H9 (cell line): ENCODE measurements around the gene TTC33. TPM values are rescaled to one million over a fixed set of nuclear protein-coding genes. Genes with fewer than 3 reads are reported as not detected.

Experiments
- DNase-seq: peaks from one replicate; pipeline ENCODE4 v3.0.0-alpha.2; 2017
- H2AFZ ChIP-seq: one replicate; pipeline ENCODE4 v1.6.1; 2013; ENCODE audit warnings: mild to moderate bottlenecking, low read length, control low read depth, moderate library complexity
- H2AK5ac ChIP-seq: 2 replicates; pipeline ENCODE4 v1.6.1; 2013; ENCODE audit warnings: low read length, control low read depth, mixed read lengths; ENCODE audit not compliant: insufficient read length
- H2BK120ac ChIP-seq: one replicate; pipeline ENCODE4 v1.6.1; 2013; ENCODE audit warnings: low read depth, mild to moderate bottlenecking, low read length, control low read depth, inconsistent platforms; ENCODE audit not compliant: poor library complexity, severe bottlenecking
- H2BK12ac ChIP-seq: 2 replicates; pipeline ENCODE4 v1.6.1; 2013; ENCODE audit warnings: low read length, control low read depth, mixed read lengths, low read depth; ENCODE audit not compliant: insufficient read length
- H2BK15ac ChIP-seq: 2 replicates; pipeline ENCODE4 v1.6.1; 2013; ENCODE audit warnings: low read depth, low read length, control low read depth
- H2BK20ac ChIP-seq: one replicate; pipeline ENCODE4 v1.6.1; 2013; ENCODE audit warnings: low read depth, mild to moderate bottlenecking, low read length, control low read depth, inconsistent platforms; ENCODE audit not compliant: poor library complexity, severe bottlenecking
- H2BK5ac ChIP-seq: 2 replicates; pipeline ENCODE4 v1.6.1; 2013; ENCODE audit warnings: low read length, control low read depth, mixed read lengths; ENCODE audit not compliant: insufficient read length
- H3K14ac ChIP-seq: 2 replicates; pipeline ENCODE4 v1.6.1; 2013; ENCODE audit warnings: low read length, control low read depth; ENCODE audit not compliant: insufficient read depth
- H3K18ac ChIP-seq: 2 replicates; pipeline ENCODE4 v1.6.1; 2013; ENCODE audit warnings: low read depth, mild to moderate bottlenecking, mixed read lengths, low read length, control low read depth; ENCODE audit not compliant: insufficient read length
- H3K23ac ChIP-seq: 2 replicates; pipeline ENCODE4 v1.6.1; 2013; ENCODE audit warnings: low read length, control low read depth, mixed read lengths, low read depth; ENCODE audit not compliant: insufficient read length
- H3K23me2 ChIP-seq: 2 replicates; pipeline ENCODE4 v1.6.1; 2013; ENCODE audit warnings: low read depth, mild to moderate bottlenecking, mixed read lengths, low read length, control low read depth; ENCODE audit not compliant: insufficient read length, poor library complexity, severe bottlenecking
- H3K27ac ChIP-seq: 2 replicates; pipeline ENCODE4 v1.5.1; 2013; ENCODE audit warnings: low read length, control low read depth, mixed read lengths, low read depth; ENCODE audit not compliant: insufficient read length
- H3K27me3 ChIP-seq: 2 replicates; pipeline ENCODE4 v1.6.1; 2013; ENCODE audit warnings: low read length, control low read depth, inconsistent platforms; ENCODE audit not compliant: insufficient read depth
- H3K4ac ChIP-seq: 2 replicates; pipeline ENCODE4 v1.6.1; 2013; ENCODE audit warnings: low read depth, mild to moderate bottlenecking, control low read depth, inconsistent platforms, low read length, moderate library complexity
- H3K4me1 ChIP-seq: 2 replicates; pipeline ENCODE4 v1.6.1; 2013; ENCODE audit warnings: low read length, control low read depth, inconsistent platforms; ENCODE audit not compliant: insufficient read depth
- H3K4me2 ChIP-seq: 2 replicates; pipeline ENCODE4 v1.6.1; 2013; ENCODE audit warnings: low read length, control low read depth, mixed read lengths; ENCODE audit not compliant: insufficient read length, insufficient read depth
- H3K56ac ChIP-seq: 2 replicates; pipeline ENCODE4 v1.6.1; 2013; ENCODE audit warnings: low read depth, mild to moderate bottlenecking, mixed read lengths, low read length, control low read depth; ENCODE audit not compliant: insufficient read length
- H3K79me1 ChIP-seq: 2 replicates; pipeline ENCODE4 v1.6.1; 2013; ENCODE audit warnings: low read depth, mild to moderate bottlenecking, moderate library complexity, low read length, control low read depth, inconsistent platforms; ENCODE audit not compliant: insufficient read depth, poor library complexity, severe bottlenecking
- H3K79me2 ChIP-seq: 2 replicates; pipeline ENCODE4 v1.6.1; 2013; ENCODE audit warnings: low read length, control low read depth, inconsistent platforms; ENCODE audit not compliant: insufficient read depth
- H3K9ac ChIP-seq: 2 replicates; pipeline ENCODE4 v1.6.1; 2013; ENCODE audit warnings: low read length, control low read depth, mixed read lengths; ENCODE audit not compliant: insufficient read length; ENCODE audit errors: extremely low read depth
- H3K9me3 ChIP-seq: one replicate; pipeline ENCODE4 v1.6.1; 2013; ENCODE audit warnings: low read depth, low read length, inconsistent platforms; ENCODE audit not compliant: control insufficient read depth
- H3T11ph ChIP-seq: one replicate; pipeline ENCODE4 v1.6.1; 2013; ENCODE audit warnings: mild to moderate bottlenecking, low read length, control low read depth, inconsistent platforms
- H4K20me1 ChIP-seq: one replicate; pipeline ENCODE4 v1.6.1; 2013; ENCODE audit not compliant: control insufficient read depth, insufficient read length, insufficient read depth
- H4K5ac ChIP-seq: 2 replicates; pipeline ENCODE4 v1.6.1; 2013; ENCODE audit warnings: low read depth, mild to moderate bottlenecking, mixed read lengths, low read length, control low read depth; ENCODE audit not compliant: insufficient read length
- H4K8ac ChIP-seq: replicated peaks from 2 replicates; pipeline ENCODE4 v1.6.1; 2013; ENCODE audit warnings: low read length, control low read depth, mixed read lengths, low read depth; ENCODE audit not compliant: insufficient read length
- H4K91ac ChIP-seq: 2 replicates; pipeline ENCODE4 v1.6.1; 2013; ENCODE audit warnings: low read depth, mild to moderate bottlenecking, moderate library complexity, mixed read lengths, low read length, control low read depth; ENCODE audit not compliant: insufficient read length
- H3K27ac Mint-ChIP-seq, 3 experiments: 2 replicates in 2 of 3; 3 replicates in 1 of 3; pipeline ENCODE4 v1.8.0; 2020 to 2021; ENCODE audit warnings: mixed read lengths in 3 of 3, mild to moderate bottlenecking in 1 of 3, moderate library complexity in 1 of 3
- H3K27me3 Mint-ChIP-seq: 2 replicates; pipeline ENCODE4 v1.8.0; 2021; ENCODE audit warnings: low read depth, mild to moderate bottlenecking, moderate library complexity, mixed read lengths
- H3K36me3 Mint-ChIP-seq, 3 experiments: 2 replicates in 2 of 3; 3 replicates in 1 of 3; pipeline ENCODE4 v1.8.0; 2020 to 2021; ENCODE audit warnings: low read depth in 3 of 3, mixed read lengths in 3 of 3; ENCODE audit not compliant: insufficient read depth in 1 of 3
- H3K4me1 Mint-ChIP-seq, 2 experiments: 2 replicates each; pipeline ENCODE4 v1.8.0; 2020; ENCODE audit warnings: mixed read lengths in 2 of 2
- H3K4me3 Mint-ChIP-seq, 2 experiments: 2 replicates in 1 of 2; 3 replicates in 1 of 2; pipeline ENCODE4 v1.8.0; 2020 to 2021; ENCODE audit warnings: mild to moderate bottlenecking in 2 of 2, mixed read lengths in 2 of 2, moderate library complexity in 1 of 2
- H3K9me3 Mint-ChIP-seq, 2 experiments: 2 replicates in 1 of 2; 3 replicates in 1 of 2; pipeline ENCODE4 v1.8.0; 2020; ENCODE audit warnings: mild to moderate bottlenecking in 2 of 2, mixed read lengths in 2 of 2, moderate library complexity in 1 of 2
- WGBS: extraction: QIAGEN DNeasy Blood & Tissue Kit; methylation state at CpG from one replicate; pipeline ENCODE4 v1.1.7; 2013; ENCODE audit warnings: missing lambda C conversion rate, low lambda C conversion rate, mixed read lengths; ENCODE audit not compliant: insufficient read length; ENCODE audit errors: extremely low coverage; 5-methylcytosine and 5-hydroxymethylcytosine counted together
- total RNA-seq: library from RNA; stranded (reverse); gene quantifications from 2 replicates; pipeline ENCODE4 v1.2.1, GENCODE V29; 2021
- TF ChIP-seq, protein P1 (sequence below): fragments of 200-600 bp; sonication (generic); conservative IDR thresholded peaks from 3 replicates; pipeline ENCODE4 v1.8.0; 2021; ENCODE audit warnings: antibody characterized with exemption, mild to moderate bottlenecking

TTC33 gene
- total RNA-seq, 1 experiment from 2014 or later: 7.3 TPM

DNA sequence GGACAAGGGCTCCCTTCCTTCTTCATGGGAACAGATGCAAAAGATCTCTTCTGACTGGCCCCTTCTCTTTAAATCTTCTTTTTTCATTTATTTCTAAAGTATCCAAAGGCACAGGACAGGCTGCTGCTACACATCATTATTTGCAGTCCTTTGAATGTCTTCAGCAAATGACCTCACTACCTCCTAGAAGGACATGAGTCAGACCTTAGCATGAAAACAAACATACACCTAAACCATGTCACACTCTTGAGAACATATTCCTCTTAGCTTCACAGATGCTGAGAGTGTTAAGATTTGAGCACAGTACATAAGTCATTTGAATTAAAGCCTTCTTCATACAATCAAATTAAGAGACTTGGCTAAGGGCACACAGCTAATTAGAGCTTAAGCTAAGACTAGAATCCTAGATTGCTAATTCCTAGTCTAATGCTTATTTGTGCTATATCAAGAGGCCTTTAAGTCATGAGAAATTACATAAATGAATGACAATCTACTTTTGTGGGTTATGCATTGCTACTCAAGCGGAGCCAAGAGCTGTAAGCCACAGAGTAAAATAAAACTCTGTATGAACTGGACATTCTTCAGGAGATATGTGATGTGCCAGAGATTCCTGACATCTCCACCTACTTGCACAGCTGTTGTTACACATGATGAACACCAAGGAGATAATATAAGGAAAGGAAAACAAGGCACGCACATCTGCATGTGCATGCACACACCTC, 185.2 kb downstream of the TTC33 start:
- no CpG with 5 or more reads among the region's 2 CpGs for WGBS
- Histone ChIP-seq H3T11ph (no peak overlapping the region), H3K79me2 (no peaks in the 10 kb centered on the region), H3K9me3 (no peaks in the 10 kb centered on the region), H3K14ac (no peak overlapping the region), H2BK15ac (no peak overlapping the region), H2BK5ac (no peak overlapping the region), H3K4me2 (no peak overlapping the region), H4K5ac (no peak overlapping the region), H3K18ac (no peak overlapping the region), H3K56ac (no peak overlapping the region), H4K20me1 (no peaks in the 10 kb centered on the region), H3K4ac (no peak overlapping the region), H3K9ac (no peak overlapping the region), H2BK120ac (no peak overlapping the region), H4K91ac (no peak overlapping the region), H2AK5ac (no peak overlapping the region), H2BK12ac (no peak overlapping the region), H3K27ac (no peak overlapping the region), H3K27me3 (no peaks in the 10 kb centered on the region; the same call in 1 of the 2 replicates), H3K23me2 (no peaks in the 10 kb centered on the region), H2AFZ (no peak overlapping the region), H4K8ac (no peak overlapping the region), H2BK20ac (no peak overlapping the region), H3K4me1 (no peaks in the 10 kb centered on the region), H3K79me1 (no peaks in the 10 kb centered on the region), H3K23ac (no peak overlapping the region)
- Mint-ChIP-seq H3K4me3 (no peak overlapping the region), H3K27ac (no peak overlapping the region), H3K36me3 (no peaks in the 10 kb centered on the region; a peak in 1 of 7 replicates), H3K27me3 (no peaks in the 10 kb centered on the region), H3K4me1 (no peaks in the 10 kb centered on the region), H3K9me3 (no peaks in the 10 kb centered on the region)
- TF ChIP-seq, protein P1, sequence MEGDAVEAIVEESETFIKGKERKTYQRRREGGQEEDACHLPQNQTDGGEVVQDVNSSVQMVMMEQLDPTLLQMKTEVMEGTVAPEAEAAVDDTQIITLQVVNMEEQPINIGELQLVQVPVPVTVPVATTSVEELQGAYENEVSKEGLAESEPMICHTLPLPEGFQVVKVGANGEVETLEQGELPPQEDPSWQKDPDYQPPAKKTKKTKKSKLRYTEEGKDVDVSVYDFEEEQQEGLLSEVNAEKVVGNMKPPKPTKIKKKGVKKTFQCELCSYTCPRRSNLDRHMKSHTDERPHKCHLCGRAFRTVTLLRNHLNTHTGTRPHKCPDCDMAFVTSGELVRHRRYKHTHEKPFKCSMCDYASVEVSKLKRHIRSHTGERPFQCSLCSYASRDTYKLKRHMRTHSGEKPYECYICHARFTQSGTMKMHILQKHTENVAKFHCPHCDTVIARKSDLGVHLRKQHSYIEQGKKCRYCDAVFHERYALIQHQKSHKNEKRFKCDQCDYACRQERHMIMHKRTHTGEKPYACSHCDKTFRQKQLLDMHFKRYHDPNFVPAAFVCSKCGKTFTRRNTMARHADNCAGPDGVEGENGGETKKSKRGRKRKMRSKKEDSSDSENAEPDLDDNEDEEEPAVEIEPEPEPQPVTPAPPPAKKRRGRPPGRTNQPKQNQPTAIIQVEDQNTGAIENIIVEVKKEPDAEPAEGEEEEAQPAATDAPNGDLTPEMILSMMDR: no peak
- no peak for DNase-seq
